22Rv1 (cell line): ENCODE measurements around the gene RBBP4.

Source experiments
- H3K27ac ChIP-seq: fragments of 450-650 bp; 2 replicates; pipeline ENCODE4 v1.5.1; 2017
- CTCF ChIP-seq: fragments of 450-650 bp; IDR thresholded peaks from 2 replicates; pipeline ENCODE4 v1.5.1; 2017; ENCODE audit warnings: mild to moderate bottlenecking
- ZFX ChIP-seq: fragments of 450-650 bp; IDR thresholded peaks from 2 replicates; pipeline ENCODE4 v1.6.1; 2017; ENCODE audit warnings: antibody characterized with exemption, borderline replicate concordance

RBBP4 gene

GRCh38 chr1:32729254-32730046 is 78.4 kb downstream of the RBBP4 start:
- TF ChIP-seq ZFX, result no peak
- TF ChIP-seq CTCF, result no peak
- H3K27ac ChIP-seq, result no peak overlapping the region

DNA sequence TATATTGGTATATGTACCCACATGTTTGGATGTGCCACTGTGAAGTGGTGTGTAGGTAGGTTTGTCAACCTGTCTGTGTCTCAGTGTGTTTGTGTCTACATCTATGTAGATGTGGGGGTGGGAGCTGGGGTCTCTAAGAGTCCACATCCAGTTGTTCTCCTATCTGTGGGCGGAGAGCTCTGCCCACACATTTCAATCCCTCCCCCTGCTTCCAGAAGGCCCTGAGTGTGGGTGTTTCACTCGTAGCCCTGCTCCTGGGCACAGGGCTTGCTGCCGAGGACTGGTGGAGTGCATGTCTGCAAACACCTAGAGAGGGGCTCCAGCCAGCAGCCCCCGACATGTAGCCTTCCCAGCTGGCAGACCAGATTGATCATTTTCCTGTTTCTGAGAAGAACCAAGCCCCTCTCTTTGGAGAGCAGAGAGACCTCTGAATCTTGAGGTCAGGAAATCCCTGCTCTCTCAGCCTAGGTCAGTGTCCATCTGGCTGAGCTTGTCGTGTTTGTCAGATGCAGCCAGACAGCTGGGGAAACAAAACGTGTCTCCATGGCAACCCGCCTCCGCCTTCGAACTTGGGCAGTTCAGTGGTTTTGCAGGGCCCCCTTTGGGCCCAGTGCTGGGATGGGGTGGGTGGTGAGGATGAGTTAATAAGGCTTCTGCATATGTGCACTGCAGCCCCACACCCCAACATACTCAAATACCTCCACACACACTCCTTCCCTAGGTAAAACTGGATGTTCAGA is 82.7 kb downstream of the RBBP4 start:
- H3K27ac ChIP-seq, result no peak overlapping the region
- no peak for TF ChIP-seq CTCF
- no peak for TF ChIP-seq ZFX
